ENCODE results near the gene NUP210L. TPM values are rescaled to one million over a fixed set of nuclear protein-coding genes. Genes with fewer than 3 reads are reported as not detected.

Gene NUP210L
- total and polyA plus RNA-seq, 2 of the 13 experiments (the other 11 are each of a cell fraction or from before 2014, with no cell fraction given) = not detected

DNA sequence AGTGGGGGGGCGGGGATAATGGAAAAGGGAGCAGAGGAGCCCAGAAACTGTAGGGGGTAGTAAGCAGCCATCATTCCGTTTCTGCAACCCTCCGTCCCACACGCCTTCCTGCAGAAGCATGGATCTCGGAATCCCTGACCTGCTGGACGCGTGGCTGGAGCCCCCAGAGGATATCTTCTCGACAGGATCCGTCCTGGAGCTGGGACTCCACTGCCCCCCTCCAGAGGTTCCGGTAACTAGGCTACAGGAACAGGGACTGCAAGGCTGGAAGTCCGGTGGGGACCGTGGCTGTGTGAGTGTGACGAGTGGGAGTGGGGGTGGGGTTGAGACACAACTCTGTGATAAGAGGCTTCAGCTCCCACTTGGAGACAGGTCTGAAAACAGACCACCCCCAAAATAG, 186.5 kb downstream of the NUP210L start:
- no TSS peak for BruUV-seq (replicated peaks)
- ATAC-seq = no peak
- in situ Hi-C loops (cut with HindIII; ENCODE audit: extremely low pct_ligation_motif_present, low pct_unique_long_range_greater_than_20kb) = no loop called here
- no peak overlapping the region for H2AFZ ChIP-seq (ENCODE audit: low read length)
- H3K9ac ChIP-seq (ENCODE audit: insufficient read depth, low read depth, low read length) = peak overlapping the region; percentile 75
- TF ChIP-seq, protein P1, sequence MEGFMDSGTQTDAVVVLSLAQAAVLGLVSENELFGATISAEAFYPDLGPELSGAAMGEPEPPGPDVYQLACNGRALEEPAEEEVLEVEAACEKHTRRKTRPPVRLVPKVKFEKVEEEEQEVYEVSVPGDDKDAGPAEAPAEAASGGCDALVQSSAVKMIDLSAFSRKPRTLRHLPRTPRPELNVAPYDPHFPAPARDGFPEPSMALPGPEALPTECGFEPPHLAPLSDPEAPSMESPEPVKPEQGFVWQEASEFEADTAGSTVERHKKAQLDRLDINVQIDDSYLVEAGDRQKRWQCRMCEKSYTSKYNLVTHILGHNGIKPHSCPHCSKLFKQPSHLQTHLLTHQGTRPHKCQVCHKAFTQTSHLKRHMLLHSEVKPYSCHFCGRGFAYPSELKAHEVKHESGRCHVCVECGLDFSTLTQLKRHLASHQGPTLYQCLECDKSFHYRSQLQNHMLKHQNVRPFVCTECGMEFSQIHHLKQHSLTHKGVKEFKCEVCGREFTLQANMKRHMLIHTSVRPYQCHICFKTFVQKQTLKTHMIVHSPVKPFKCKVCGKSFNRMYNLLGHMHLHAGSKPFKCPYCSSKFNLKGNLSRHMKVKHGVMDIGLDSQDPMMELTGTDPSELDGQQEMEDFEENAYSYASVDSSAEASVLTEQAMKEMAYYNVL (CRISPR knock-in tag; IDR thresholded peaks at IDR 0.05; ENCODE audit: borderline replicate concordance) = no peak
- no peak for TF ChIP-seq SNAPC2 (CRISPR knock-in tag; IDR thresholded peaks at IDR 0.05)
- TF ChIP-seq ARNT (IDR thresholded peaks at IDR 0.05) = no peak
- TF ChIP-seq SOX6 (IDR thresholded peaks at IDR 0.05) = no peak
- no peak for TF ChIP-seq SOX6 (CRISPR knock-in tag; IDR thresholded peaks at IDR 0.05)
- no peak for TF ChIP-seq HNRNPLL (IDR thresholded peaks at IDR 0.05; ENCODE audit: low read depth, low read length, poor library complexity, severe bottlenecking)
- TF ChIP-seq AGO1 (IDR thresholded peaks at IDR 0.05; ENCODE audit: low read depth, low read length, poor library complexity, severe bottlenecking) = no peak
- TF ChIP-seq HHEX (CRISPR knock-in tag; IDR thresholded peaks at IDR 0.05) = no peak
- no peak for TF ChIP-seq PCBP2 (optimal IDR thresholded peaks at IDR 0.05; ENCODE audit: low read depth, low read length, poor library complexity, severe bottlenecking)
- TF ChIP-seq ZNF775 (CRISPR knock-in tag; IDR thresholded peaks at IDR 0.05; ENCODE audit: borderline replicate concordance) = no peak
- TF ChIP-seq, protein P2, sequence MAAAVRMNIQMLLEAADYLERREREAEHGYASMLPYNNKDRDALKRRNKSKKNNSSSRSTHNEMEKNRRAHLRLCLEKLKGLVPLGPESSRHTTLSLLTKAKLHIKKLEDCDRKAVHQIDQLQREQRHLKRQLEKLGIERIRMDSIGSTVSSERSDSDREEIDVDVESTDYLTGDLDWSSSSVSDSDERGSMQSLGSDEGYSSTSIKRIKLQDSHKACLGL (CRISPR knock-in tag; IDR thresholded peaks at IDR 0.05) = no peak
- no peak for TF ChIP-seq ZNF598 (CRISPR knock-in tag; IDR thresholded peaks at IDR 0.05; ENCODE audit: borderline replicate concordance)
- TF ChIP-seq ZNF614 (CRISPR knock-in tag; IDR thresholded peaks at IDR 0.05; ENCODE audit: borderline replicate concordance) = no peak
- TF ChIP-seq NR2F1 (CRISPR knock-in tag; IDR thresholded peaks at IDR 0.05) = no peak
- TF ChIP-seq, protein P3, sequence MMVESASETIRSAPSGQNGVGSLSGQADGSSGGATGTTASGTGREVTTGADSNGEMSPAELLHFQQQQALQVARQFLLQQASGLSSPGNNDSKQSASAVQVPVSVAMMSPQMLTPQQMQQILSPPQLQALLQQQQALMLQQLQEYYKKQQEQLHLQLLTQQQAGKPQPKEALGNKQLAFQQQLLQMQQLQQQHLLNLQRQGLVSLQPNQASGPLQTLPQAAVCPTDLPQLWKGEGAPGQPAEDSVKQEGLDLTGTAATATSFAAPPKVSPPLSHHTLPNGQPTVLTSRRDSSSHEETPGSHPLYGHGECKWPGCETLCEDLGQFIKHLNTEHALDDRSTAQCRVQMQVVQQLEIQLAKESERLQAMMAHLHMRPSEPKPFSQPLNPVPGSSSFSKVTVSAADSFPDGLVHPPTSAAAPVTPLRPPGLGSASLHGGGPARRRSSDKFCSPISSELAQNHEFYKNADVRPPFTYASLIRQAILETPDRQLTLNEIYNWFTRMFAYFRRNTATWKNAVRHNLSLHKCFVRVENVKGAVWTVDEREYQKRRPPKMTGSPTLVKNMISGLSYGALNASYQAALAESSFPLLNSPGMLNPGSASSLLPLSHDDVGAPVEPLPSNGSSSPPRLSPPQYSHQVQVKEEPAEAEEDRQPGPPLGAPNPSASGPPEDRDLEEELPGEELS (CRISPR knock-in tag; IDR thresholded peaks at IDR 0.05) = no peak
- TF ChIP-seq ZNF331 (CRISPR knock-in tag; IDR thresholded peaks at IDR 0.05) = no peak
- TF ChIP-seq, protein P4, sequence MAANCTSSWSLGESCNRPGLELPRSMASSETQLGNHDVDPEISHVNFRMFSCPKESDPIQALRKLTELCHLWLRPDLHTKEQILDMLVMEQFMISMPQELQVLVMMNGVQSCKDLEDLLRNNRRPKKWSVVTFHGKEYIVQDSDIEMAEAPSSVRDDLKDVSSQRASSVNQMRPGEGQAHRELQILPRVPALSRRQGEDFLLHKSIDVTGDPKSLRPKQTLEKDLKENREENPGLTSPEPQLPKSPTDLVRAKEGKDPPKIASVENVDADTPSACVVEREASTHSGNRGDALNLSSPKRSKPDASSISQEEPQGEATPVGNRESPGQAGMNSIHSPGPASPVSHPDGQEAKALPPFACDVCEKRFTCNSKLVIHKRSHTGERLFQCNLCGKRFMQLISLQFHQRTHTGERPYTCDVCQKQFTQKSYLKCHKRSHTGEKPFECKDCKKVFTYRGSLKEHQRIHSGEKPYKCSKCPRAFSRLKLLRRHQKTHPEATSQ (CRISPR knock-in tag; IDR thresholded peaks at IDR 0.05; ENCODE audit: borderline replicate concordance) = no peak
- no peak for TF ChIP-seq POLR2A (IDR thresholded peaks at IDR 0.05; ENCODE audit: insufficient read depth in 1 of 2, low read depth in 2 of 2, low read length in 2 of 2)
- no peak for TF ChIP-seq PAX8 (CRISPR knock-in tag; IDR thresholded peaks at IDR 0.05; ENCODE audit: borderline replicate concordance)
- TF ChIP-seq JUN (CRISPR knock-in tag; IDR thresholded peaks at IDR 0.05) = no peak
- H3K79me2 ChIP-seq (ENCODE audit: insufficient read depth, low read length) = peaks cover 6% of the 10 kb centered on the region
- no peaks in the 10 kb centered on the region for H3K27me3 ChIP-seq (ENCODE audit: control insufficient read depth in 1 of 2, insufficient read depth in 2 of 2, low read length in 2 of 2)
- 7% methylated on average over 9 of the region's 13 CpGs for WGBS (ENCODE audit: low lambda C conversion rate)
- H3K9me3 ChIP-seq (ENCODE audit: low read length) = no peaks in the 10 kb centered on the region
- H3K4me1 ChIP-seq (ENCODE audit: insufficient read depth, low read length) = peaks cover 29% of the 10 kb centered on the region
- H4K20me1 ChIP-seq (ENCODE audit: insufficient read depth, low read length) = no peaks in the 10 kb centered on the region
- peak overlapping the region; percentile 62 to 82 (median 72) for H3K4me3 ChIP-seq (replicated peaks in 1 of 3; ENCODE audit: insufficient read depth in 1 of 3, low read depth in 2 of 3, low read length in 3 of 3)
- intact Hi-C loops (cut with micrococcal nuclease; ENCODE audit: unreplicated experiment) = loop anchor here (5.0 kb wide), 1 partner anchor 171 kb away; no protein-coding TSS in a partner anchor
- FAIRE-seq = no peak
- no peak for DNase-seq (ENCODE audit: low spot score)
- H3K27ac ChIP-seq (ENCODE audit: extremely low read length, insufficient read depth, low read length) = peak overlapping the region; percentile 83
- H3K36me3 ChIP-seq (replicated peaks in 1 of 2; ENCODE audit: control insufficient read depth in 1 of 2, insufficient read depth in 2 of 2, low read length in 2 of 2) = peaks cover 0 to under 1% of the 10 kb centered on the region in 2 experiments; a peak in 1 of 5 replicates
- ChIA-PET CTCF (ENCODE audit: low intra/inter-chr PET ratio, low total read pairs) (no interaction called here), POLR2A (interaction anchor here (1.4 to 10.0 kb wide), 4 partner anchors 9 to 200 kb away, joined by 4 to 209 read pairs (median 48); partner anchors contain the start of genes JTB, RAB13 and RPS27)
- peak overlapping the region; percentile 98 for H3K4me2 ChIP-seq (ENCODE audit: low read depth, low read length)

Measured in HepG2 (cell line).